Lung microvascular endothelial cell (primary cell): Measurements from ENCODE around the gene EGFR. TPM values are rescaled to one million over a fixed set of nuclear protein-coding genes. Genes with fewer than 3 reads are reported as not detected.
A peak's percentile ranks its signal among the peaks of the same experiment; 100 is the strongest.
"Not testable (repeated sequence)": the region's sequence is repeated elsewhere in the genome, so short reads cannot be mapped to it uniquely, and the experiment has no call there.

ENCODE experiments used
- DNase-seq, 2 donors: peaks; one replicate each; pipeline versions ENCODE4 v3.0.0 to v3.0.0-alpha.2; 2010; ENCODE audit warnings: low read depth in 2 of 2
- total RNA-seq: library from RNA; depleted of rRNA; stranded (reverse); fragments of >200 nt; gene quantifications from 2 replicates; pipeline ENCODE4 v1.2.1, GENCODE V29; 2014

The EGFR gene
- total RNA-seq, 1 donor from 2014 or later = 0.20 TPM

DNA sequence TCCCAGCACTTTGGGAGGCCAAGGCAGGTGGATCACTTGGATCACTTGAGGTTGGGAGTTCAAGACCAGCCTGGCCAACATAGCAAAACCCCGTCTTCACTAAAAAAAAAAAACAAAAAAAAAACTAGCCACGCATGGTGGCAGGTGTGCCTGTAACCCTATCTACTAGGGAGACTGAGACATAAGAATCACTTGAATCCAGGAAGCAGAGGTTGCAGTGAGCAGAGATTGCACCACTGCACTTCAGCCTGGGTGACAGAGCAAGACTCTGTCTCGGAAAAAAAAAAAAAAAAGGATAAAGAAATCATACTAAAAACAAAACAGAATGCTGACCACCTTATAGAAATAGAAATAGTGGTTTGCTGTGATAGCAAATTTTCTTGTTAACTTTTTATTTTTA lies 16.6 kb downstream of the EGFR start:
- DNase-seq = not testable (repeated sequence)

- no peak for DNase-seq
Measured at GRCh38 chr7:55036950-55037736, 18.3 kb downstream of the EGFR start.

GRCh38 chr7:55043691-55044370 lies 25.0 kb downstream of the EGFR start:
- no peak for DNase-seq

DNA sequence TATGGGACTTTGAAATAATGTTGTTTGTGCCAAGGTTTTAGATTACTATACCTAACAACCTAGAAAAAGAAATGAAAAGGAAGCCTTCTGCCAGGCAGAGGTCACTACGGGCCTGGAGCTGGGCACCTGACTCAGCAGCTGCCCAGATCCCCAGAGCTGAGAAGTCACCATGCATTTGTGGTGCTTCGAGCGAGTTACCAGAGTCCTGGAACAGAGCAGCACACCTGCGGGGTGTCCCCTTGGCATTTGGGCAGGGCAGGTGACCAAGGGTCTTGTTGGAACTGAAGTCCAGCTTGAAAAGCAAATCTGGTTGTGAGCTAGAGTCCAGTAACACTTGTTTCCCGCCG lies 25.5 kb downstream of the EGFR start:
- DNase-seq = no peak

GRCh38 chr7:55044791-55045190 lies 26.0 kb downstream of the EGFR start:
- DNase-seq = no peak

DNA sequence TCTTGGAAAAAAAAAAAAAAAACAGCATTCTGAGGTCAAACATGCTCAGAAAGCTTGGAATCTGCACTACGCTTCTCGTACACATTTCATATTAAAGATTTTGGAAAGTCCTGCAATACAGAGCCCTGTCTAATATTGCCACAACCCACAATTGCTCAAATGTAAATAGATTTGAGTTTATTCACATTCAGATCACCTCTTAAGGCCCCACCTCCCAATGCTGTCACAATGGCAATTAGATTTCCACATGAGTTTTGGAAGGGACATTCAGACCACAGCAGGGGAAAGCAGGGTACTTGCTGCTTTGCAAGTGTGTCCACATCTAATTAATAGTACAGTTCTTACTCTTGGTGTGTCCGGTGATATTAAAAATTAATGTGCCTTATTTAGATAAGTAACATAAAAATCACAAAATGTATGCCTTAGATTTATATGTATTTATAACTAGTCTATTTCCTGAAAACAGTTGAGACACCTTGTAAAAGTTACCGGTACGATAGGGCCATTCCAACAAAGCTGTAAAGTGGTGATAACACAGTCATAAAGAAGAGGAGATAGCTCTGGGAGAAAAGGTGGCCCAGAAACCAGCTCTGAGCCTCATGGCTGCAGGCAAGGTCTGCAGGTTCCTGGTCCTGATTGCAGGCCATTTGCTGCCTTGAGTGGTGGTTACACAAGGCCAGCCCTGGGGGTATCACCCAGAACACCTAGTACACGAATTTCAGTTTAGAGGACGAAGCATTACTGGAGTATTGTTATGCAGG lies 27.9 kb downstream of the EGFR start:
- no peak for DNase-seq

- no peak for DNase-seq
Measured at GRCh38 chr7:55048221-55048859, 29.5 kb downstream of the EGFR start.

DNA sequence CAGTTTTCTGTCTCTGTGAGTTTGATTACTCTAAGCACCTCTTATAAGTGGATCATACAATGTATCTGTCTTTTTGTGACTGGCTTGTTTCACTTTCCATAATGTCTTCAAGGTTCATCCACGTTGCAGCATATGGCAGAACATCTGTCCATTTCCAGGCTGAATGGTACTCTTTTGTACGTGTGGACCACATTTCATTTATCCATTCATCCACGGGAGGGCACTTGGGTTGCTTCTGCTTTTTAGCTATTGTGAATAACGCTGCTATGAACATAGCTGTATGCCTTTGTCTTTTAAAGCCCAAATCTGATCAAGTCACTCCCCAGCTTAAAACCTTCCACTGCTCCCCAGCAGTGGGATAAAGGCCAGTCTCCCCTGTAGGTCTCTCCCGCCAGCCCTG lies 31.5 kb downstream of the EGFR start:
- peak in 1 of 2 donors; percentile 25 for DNase-seq

GRCh38 chr7:55052081-55052480 lies 33.3 kb downstream of the EGFR start:
- peak in 1 of 2 donors; percentile 50 for DNase-seq

- peak in 1 of 2 donors; percentile 43 for DNase-seq
Measured at GRCh38 chr7:55052741-55053427, 34.1 kb downstream of the EGFR start.

- peak in 1 of 2 donors; percentile 40 for DNase-seq
Measured at GRCh38 chr7:55053651-55054571, 35.1 kb downstream of the EGFR start.

DNA sequence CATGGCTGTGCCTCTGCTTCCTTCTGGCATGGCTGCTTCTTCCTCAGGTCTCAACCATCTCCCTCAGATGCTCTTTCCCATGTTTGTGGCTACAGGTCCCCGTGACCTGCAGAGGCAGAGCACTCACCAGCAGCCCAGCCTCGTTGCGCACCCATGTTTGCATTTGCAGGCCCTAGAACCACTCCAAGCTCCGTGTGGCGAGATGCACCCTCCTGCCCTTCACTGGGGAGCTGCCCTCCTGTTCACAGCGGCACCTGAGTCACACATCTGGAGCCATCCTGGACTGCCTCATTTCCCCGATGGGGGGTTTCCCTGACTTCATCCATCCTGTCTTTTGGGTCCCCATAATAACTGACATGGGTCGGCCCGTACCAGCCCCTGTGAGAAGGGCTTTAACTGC lies 35.9 kb downstream of the EGFR start:
- no peak for DNase-seq

- DNase-seq = peak; percentile 33 to 85
Measured at GRCh38 chr7:55055479-55055878, 36.7 kb downstream of the EGFR start.

- DNase-seq = no peak
Measured at GRCh38 chr7:55056068-55056467, 37.3 kb downstream of the EGFR start.

GRCh38 chr7:55056577-55057480 lies 38.0 kb downstream of the EGFR start:
- DNase-seq = peak in 1 of 2 donors; percentile 36

GRCh38 chr7:55058314-55058713 lies 39.5 kb downstream of the EGFR start:
- DNase-seq = no peak

DNA sequence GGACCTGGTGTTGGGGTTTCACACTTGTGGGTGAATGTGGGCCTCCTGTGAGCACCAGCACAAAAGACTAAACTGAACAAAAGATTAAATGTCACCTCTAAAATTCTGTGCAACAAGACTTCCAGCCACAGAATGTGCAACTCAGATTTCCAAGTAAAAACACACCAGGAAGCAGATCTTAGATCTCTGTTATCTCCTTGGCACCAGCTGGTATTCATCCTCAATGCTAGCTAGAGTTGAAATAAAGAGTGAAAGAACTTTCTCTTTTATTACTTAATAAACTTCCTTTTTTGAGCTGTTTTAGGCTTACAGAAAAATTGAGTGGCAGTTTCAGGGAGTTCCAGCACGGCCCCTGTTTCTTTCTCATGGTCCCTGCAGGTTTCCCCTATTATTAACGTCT lies 40.2 kb downstream of the EGFR start:
- no peak for DNase-seq

DNA sequence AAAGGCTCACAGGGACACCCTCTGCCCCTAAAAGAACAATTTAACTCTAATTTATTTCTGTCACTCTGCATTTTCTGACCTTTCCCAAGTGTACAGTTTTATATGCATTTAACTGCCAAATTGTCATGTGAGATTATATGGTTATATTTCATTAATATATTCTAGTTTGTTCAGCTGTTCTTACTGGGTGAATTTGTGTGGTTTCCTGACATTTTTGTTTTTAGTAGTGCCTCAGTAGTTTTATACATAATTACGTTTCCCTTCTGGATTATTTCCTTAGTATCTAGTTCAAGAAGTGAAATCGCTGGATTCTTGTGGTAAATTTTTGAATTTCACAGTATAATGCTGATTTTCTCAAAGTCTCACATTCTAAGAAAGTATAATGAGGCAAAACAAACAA lies 41.3 kb downstream of the EGFR start:
- no peak for DNase-seq

- DNase-seq = peak in 1 of 2 donors; percentile 28
Measured at GRCh38 chr7:55060636-55061022, 41.8 kb downstream of the EGFR start.
